Left cardiac atrium (tissue), 4 donors: Measurements from ENCODE around the gene MDM2. TPM values are rescaled to one million over a fixed set of nuclear protein-coding genes. Genes with fewer than 3 reads are reported as not detected.
A peak's percentile ranks its signal among the peaks of the same experiment; 100 is the strongest.
"Not testable (repeated sequence)": the region's sequence is repeated elsewhere in the genome, so short reads cannot be mapped to it uniquely, and the experiment has no call there.

Experiments used
- ATAC-seq, 2 donors: fragments of 200-7000 bp; cut with Tn5 transposase; one replicate each; pipeline ENCODE4 v1.9.1; 2020; ENCODE audit warnings: mild to moderate bottlenecking in 2 of 2, moderate library complexity in 2 of 2
- DNase-seq: peaks from one replicate; pipeline ENCODE4 v3.0.0-alpha.2; 2020
- intact Hi-C, 2 donors: fragments of 100-400 bp; cut with DNase I; formaldehyde crosslinking; loops; one replicate each; pipeline versions ENCODE4 v1.14.1 to v1.15.1; 2022 to 2023
- total RNA-seq, 2 donors: library from RNA; stranded (reverse); fragmentation: NEBNext Ultra II Directional; extraction: Animal tissue kit (Norgen Biotek cat#: 25700); gene quantifications; one replicate each; pipeline ENCODE4 v1.2.1, GENCODE V29; 2021
- donor health status: DM: no; HTN: yes; CAD: no.
- donor health status: DM: no; HTN: yes; CAD: no; lungs with severe emphysema.
- donor health status: DM: yes; HTN: yes; CAD: no.
- donor health status: Dilated cardiomyopathy.

The MDM2 gene
- total RNA-seq, 2 donors from 2014 or later = 42.4 to 59.8 TPM

- no peak for DNase-seq
- intact Hi-C loops = no loop called here
- ATAC-seq = no peak
These were observed 3.9 kb upstream of the MDM2 start for GRCh38 chr12:68803948-68804656.

- intact Hi-C loops = loop anchor here in 1 of 2 donors (5.0 kb wide), 1 partner anchor 58 kb away; the partner anchor contains the start of gene SLC35E3
- DNase-seq = no peak
- no peak for ATAC-seq
These were observed 3.1 kb upstream of the MDM2 start for GRCh38 chr12:68804657-68805591.

GRCh38 chr12:68805592-68806120, 2.3 kb upstream of the MDM2 start:
- intact Hi-C loops = loop anchor here in 1 of 2 donors (5.0 kb wide), 1 partner anchor 58 kb away; the partner anchor contains the start of gene SLC35E3
- no peak for DNase-seq
- ATAC-seq = no peak

- DNase-seq (no peak), ATAC-seq (no peak)
- intact Hi-C loops = loop anchor here in 1 of 2 donors (5.0 kb wide), 1 partner anchor 59 kb away; the partner anchor contains the start of gene SLC35E3
These were observed 1.3 kb upstream of the MDM2 start for GRCh38 chr12:68806488-68807237.

- intact Hi-C loops = loop anchor here in 1 of 2 donors (5.0 kb wide), 1 partner anchor 60 kb away; the partner anchor contains the start of gene SLC35E3
- not testable (repeated sequence) for ATAC-seq, DNase-seq
These were observed 752 bp upstream of the MDM2 start for GRCh38 chr12:68807274-68807575.

DNA sequence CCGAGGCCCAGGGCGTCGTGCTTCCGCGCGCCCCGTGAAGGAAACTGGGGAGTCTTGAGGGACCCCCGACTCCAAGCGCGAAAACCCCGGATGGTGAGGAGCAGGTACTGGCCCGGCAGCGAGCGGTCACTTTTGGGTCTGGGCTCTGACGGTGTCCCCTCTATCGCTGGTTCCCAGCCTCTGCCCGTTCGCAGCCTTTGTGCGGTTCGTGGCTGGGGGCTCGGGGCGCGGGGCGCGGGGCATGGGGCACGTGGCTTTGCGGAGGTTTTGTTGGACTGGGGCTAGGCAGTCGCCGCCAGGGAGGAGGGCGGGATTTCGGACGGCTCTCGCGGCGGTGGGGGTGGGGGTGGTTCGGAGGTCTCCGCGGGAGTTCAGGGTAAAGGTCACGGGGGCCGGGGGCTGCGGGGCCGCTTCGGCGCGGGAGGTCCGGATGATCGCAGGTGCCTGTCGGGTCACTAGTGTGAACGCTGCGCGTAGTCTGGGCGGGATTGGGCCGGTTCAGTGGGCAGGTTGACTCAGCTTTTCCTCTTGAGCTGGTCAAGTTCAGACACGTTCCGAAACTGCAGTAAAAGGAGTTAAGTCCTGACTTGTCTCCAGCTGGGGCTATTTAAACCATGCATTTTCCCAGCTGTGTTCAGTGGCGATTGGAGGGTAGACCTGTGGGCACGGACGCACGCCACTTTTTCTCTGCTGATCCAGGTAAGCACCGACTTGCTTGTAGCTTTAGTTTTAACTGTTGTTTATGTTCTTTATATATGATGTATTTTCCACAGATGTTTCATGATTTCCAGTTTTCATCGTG, 612 bp downstream of the MDM2 start:
- DNase-seq (peak; percentile 85), ATAC-seq (peak; percentile 61 to 86)
- intact Hi-C loops = loop anchor here in 1 of 2 donors (5.0 kb wide), 1 partner anchor 61 kb away; the partner anchor contains the start of gene SLC35E3

DNA sequence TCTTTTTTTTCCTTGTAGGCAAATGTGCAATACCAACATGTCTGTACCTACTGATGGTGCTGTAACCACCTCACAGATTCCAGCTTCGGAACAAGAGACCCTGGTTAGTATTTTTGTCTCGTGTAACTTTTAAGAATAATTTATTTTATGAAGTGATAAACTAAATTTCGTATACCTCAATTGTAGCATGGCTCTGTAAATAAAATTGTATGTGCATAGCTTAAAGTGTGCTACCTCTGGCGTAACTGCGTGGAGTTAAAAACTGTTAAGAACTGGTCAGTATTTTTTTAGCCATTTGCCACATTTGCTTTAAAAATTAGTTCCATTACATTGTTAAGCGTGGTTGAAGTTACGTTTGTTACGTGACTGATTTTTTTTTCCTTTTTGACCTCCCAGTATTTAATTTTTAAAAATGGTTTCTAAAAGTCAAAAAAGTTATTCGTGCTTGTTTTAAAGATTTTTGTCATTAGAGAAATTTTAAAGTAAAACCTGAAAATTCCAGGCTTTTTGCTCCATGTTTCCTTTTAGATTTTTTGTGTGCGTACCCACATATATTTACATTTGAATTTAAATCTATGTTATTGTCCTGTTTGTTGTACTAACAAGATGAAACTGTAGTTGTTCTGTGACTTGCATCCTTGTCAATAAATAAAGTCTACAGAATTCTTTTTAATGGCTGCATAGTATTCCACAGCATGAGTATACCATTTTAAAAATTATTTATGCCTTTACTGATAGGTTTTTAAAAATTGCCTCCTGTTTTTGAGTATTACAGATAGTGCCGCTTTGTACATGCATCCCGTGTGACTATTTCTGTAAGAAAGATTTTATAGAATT, 1.4 kb downstream of the MDM2 start:
- intact Hi-C loops = loop anchor here in 1 of 2 donors (5.0 kb wide), 1 partner anchor 62 kb away; the partner anchor contains the start of gene SLC35E3
- no peak for DNase-seq
- ATAC-seq = no peak

- ATAC-seq, DNase-seq, intact Hi-C loops: not testable (repeated sequence)
These were observed 2.0 kb downstream of the MDM2 start for GRCh38 chr12:68810027-68810389.

DNA sequence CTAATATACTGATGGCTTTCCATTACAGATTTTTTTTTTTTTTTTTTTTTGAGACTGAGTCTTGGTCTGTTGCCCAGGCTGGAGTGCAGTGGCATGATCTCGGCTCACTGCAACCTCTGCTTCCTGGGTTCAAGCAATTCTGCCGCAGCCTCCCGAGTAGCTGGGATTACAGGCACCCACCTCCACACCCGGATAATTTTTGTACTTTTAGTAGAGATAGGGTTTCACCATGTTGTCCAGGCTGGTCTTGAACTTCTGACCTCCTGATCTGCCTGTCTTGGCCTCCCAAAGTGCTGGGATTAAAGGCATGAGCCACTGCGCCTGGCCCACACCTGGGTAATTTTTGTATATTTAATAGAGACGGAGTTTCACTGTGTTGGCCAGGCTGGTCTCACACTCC, 3.6 kb downstream of the MDM2 start:
- ATAC-seq, intact Hi-C loops, DNase-seq: not testable (repeated sequence)

DNA sequence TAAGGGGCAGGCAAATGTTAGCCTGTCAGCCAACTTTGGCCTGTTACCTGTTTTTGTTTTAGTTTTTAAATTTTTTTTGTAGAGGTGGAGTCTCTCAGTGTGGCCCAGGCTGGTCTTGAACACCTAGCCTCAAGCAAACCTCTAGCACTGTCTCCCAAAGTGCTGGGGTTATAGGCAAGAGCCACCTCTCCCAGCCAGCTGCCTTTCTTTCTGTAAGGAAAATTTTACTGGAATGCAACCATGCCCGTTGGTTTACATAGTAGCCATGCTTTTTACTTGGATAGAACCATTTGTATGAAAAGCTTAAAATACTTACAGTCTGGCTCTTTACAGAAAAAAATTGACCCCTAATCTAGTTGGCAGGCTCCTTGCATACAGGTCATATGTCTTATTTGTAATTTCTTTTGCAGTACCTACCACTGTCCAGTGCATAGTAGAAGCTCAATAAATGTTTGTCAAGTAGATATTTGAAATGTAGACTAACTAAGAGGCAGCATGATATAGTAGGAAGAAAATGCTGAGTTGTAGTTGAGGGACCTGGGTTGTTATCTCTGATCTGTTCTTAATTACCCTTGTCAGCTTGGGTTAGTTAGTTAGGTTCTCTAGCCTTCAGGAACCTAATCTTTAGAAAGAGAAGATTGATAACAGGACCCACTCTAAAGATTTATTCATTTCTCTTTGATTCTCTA, 4.7 kb downstream of the MDM2 start:
- DNase-seq (no peak), ATAC-seq (no peak)
- intact Hi-C loops = no loop called here

GRCh38 chr12:68813242-68813593, 5.2 kb downstream of the MDM2 start:
- ATAC-seq = no peak
- intact Hi-C loops = no loop called here
- no peak for DNase-seq

DNA sequence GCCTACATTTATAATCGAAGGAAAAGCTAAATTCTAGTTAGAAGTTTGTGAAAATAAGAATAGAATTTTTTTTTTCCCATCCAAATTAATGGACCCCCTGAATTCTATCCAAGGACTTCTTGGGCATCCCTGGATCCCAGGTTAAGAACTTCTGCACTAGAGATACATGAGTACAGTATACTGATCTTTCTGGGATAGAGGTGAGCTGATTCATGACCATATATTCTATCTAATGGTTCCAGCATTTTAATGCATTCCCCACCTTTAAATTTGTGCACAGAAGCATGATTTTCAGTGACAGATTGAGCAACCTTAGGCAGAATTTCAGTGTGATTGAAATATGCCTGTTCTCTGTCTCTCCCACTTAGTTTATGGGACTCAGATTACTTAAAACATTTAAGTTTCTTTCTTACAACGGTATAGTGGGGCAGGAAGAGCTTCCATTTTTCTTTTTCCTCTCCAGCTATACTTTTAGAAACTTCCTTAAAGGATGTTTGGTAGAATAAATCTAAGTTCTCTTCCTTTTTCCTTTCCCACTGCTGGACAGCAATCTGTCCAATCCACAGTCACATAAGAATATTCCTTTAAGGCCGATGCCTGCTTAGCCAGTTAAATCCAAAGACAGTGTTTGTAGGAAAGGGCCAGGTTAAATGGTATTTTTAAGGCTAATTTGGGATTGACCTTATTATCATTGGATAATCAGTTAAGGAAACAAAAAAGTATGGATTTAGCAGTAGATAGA, 6.7 kb downstream of the MDM2 start:
- ATAC-seq (no peak), DNase-seq (no peak)
- intact Hi-C loops = no loop called here

- intact Hi-C loops = no loop called here
- ATAC-seq (no peak), DNase-seq (no peak)
These were observed 7.4 kb downstream of the MDM2 start for GRCh38 chr12:68815232-68815927.

DNA sequence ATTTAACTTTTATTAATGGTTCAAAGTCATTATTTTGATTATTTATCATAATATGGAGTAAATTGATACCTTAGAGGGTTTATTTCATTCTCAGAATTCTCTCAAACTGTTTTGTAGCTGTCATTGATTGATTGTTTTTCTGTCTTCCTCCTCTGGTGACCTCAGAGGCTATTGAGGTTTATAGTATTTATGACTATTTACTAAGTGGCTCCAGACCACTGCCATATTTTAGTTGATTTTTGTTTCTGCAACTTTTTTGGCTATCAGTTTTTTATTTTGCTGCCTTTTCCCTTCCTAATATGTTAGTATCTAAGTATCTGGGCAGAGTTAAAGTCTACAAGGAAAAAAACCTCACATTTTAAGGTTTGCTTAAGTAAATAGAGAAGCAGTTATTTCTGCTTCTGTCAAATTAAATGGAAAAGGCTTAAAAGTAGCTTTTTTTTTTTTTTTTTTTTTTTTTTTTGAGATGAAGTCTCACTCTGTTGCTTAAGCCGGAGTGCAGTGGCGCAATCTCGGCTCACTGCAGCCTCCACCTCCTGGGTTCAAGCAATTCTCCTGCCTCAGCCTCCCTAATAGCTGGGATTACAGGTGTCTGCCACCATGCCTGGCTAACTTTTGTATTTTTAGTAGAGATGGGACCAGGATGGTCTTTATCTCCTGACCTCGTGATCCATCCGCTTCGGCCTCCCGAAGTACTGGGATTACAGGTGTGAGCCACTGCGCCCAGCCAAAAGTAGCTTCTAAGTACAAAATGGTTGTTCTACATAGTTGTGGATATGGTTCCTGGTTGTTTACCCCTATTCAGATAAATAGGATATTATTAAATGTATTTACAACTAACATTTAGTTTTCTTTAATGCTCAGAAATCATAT, 8.2 kb downstream of the MDM2 start:
- intact Hi-C loops = no loop called here
- DNase-seq (no peak), ATAC-seq (no peak)

DNA sequence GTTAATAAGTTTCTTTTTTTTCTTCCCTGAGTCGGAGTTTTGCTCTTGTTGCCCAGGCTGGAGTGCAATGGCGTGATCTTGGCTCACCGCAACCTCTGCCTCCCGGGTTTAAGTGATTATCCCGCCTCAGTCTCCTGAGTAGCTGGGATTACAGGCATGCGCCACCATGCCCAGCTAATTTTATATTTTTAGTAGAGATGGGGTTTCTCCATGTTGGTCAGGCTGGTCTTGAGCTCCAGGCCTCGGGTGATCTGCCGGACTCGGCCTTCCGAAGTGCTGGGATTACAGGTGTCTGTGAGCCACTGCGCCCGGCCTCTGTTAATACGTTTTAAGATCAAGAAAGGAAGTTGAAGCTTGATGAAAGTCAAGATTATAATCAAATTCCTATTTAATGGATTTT, 11.5 kb downstream of the MDM2 start:
- not testable (repeated sequence) for ATAC-seq

More for the DNA sequence above, 11.5 kb downstream of the MDM2 start:
- DNase-seq, intact Hi-C loops: not testable (repeated sequence)
